WERI-Rb-1 (cell line): ENCODE results near the gene SPTBN2.
A peak's percentile ranks its signal among the peaks of the same experiment; 100 is the strongest.

Experiments used
- DNase-seq: peaks from one replicate; pipeline ENCODE4 v3.0.0-alpha.2; 2020
- H3K27ac ChIP-seq: fragments of 250-450 bp; sonication (Bioruptor Pico); 2 replicates; pipeline ENCODE4 v1.5.1; 2020; ENCODE audit warnings: mild to moderate bottlenecking, moderate library complexity
- H3K27me3 ChIP-seq: fragments of 250-450 bp; sonication (Bioruptor Pico); 2 replicates; pipeline ENCODE4 v1.5.1; 2021; ENCODE audit warnings: mild to moderate bottlenecking, low read depth, moderate library complexity; ENCODE audit not compliant: insufficient read depth, severe bottlenecking
- H3K36me3 ChIP-seq: fragments of 250-450 bp; sonication (Bioruptor Pico); 2 replicates; pipeline ENCODE4 v1.5.1; 2020; ENCODE audit warnings: mild to moderate bottlenecking, moderate library complexity
- H3K4me3 ChIP-seq: 2 replicates; pipeline ENCODE4 v1.5.1; 2011; ENCODE audit warnings: low read depth, mild to moderate bottlenecking, control low read depth, low read length
- H3K9me3 ChIP-seq: fragments of 250-450 bp; sonication (Bioruptor Pico); 2 replicates; pipeline ENCODE4 v1.5.1; 2021; ENCODE audit warnings: mild to moderate bottlenecking, moderate library complexity; ENCODE audit not compliant: severe bottlenecking
- TF ChIP-seq, protein P1 (sequence below): IDR thresholded peaks from 2 replicates; pipeline ENCODE4 v1.5.1; 2011; ENCODE audit warnings: low read depth, mild to moderate bottlenecking, control low read depth, inconsistent platforms, low read length

The SPTBN2 gene

DNA sequence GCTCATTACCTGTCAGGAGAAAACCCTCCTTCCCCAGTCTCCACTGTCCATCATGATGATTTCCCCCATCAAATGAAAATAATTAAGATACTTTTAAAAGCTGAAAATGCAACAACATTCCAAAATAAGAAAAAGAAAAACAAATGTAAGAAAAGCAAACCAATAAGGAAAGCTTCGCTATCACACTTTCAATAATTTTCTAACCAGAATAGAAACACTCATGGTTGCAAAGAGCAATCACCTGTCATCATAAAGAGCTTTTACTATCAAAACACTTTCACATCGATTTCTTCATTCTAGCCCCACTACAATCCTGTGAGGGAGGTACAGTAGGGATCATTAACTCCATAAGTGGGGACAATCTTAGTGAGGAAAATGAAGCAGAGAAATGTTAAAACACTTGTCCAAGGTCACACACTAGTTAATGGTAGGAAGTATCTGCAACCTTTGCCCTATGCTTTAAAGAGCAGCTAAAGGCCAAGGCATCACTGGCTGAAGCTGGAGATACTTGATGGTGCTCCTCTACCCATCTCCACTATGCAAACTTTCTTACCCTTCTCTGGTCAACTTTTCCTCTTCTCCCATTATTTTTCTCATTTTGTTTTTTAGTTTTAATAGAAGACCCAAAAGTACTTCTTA lies 53.9 kb downstream of the SPTBN2 start:
- TF ChIP-seq, protein P1, sequence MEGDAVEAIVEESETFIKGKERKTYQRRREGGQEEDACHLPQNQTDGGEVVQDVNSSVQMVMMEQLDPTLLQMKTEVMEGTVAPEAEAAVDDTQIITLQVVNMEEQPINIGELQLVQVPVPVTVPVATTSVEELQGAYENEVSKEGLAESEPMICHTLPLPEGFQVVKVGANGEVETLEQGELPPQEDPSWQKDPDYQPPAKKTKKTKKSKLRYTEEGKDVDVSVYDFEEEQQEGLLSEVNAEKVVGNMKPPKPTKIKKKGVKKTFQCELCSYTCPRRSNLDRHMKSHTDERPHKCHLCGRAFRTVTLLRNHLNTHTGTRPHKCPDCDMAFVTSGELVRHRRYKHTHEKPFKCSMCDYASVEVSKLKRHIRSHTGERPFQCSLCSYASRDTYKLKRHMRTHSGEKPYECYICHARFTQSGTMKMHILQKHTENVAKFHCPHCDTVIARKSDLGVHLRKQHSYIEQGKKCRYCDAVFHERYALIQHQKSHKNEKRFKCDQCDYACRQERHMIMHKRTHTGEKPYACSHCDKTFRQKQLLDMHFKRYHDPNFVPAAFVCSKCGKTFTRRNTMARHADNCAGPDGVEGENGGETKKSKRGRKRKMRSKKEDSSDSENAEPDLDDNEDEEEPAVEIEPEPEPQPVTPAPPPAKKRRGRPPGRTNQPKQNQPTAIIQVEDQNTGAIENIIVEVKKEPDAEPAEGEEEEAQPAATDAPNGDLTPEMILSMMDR, result no peak

DNA sequence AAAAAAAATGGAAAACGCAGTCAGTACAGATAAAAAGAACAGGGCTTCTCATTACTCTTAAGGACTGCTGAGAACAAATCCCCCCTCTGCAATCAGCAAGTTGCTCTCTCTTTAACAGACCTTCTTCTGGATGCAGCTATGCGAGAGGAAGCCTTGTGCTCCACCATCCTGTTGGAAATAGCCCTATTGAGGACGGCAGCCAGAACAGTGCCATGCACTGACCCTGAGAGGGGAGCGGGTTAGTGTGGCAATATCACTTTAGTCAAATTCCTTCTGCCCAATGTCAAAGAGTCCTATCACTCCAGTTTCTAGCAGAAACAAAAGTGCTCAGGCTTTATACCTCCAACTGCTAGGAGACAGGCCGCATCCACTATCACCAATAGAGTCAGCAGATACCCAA lies 58.2 kb downstream of the SPTBN2 start:
- no peak for DNase-seq
- Histone ChIP-seq H3K9me3 (no peaks in the 10 kb centered on the region), H3K27ac (no peak overlapping the region), H3K4me3 (no peak overlapping the region), H3K36me3 (peaks cover 89% of the 10 kb centered on the region), H3K27me3 (no peaks in the 10 kb centered on the region)
- TF ChIP-seq, protein P1, result no peak

More for the DNA sequence above, 53.9 kb downstream of the SPTBN2 start:
- H3K36me3 ChIP-seq, result peaks cover 65% of the 10 kb centered on the region
- H3K27ac ChIP-seq, result no peak overlapping the region
- no peak overlapping the region for H3K4me3 ChIP-seq
- H3K9me3 ChIP-seq, result no peaks in the 10 kb centered on the region
- no peak for DNase-seq
- no peaks in the 10 kb centered on the region for H3K27me3 ChIP-seq

DNA sequence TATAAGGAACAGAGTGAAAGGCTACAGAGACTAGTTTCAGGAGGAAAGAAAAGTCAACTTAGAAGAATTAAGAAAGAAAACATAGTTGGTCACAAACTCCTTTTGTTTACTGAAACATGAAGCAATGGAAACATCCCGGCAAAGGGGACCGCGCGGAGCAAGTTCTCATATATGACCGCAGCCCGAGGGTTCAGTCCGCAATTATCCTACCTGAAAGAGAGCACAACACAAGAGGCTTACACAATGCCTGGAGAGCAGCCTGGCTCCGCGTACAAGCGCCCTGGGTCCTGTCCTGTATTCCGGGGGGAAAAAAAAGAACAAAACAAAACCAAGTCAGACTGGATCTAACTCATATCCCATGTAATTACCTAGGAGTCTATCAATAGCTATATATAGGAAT lies 63.6 kb downstream of the SPTBN2 start:
- no peak for DNase-seq
- TF ChIP-seq, protein P1, result no peak
- Histone ChIP-seq H3K27ac (no peak overlapping the region), H3K4me3 (no peak overlapping the region), H3K9me3 (no peaks in the 10 kb centered on the region), H3K27me3 (no peaks in the 10 kb centered on the region), H3K36me3 (peaks cover 99% of the 10 kb centered on the region)

DNA sequence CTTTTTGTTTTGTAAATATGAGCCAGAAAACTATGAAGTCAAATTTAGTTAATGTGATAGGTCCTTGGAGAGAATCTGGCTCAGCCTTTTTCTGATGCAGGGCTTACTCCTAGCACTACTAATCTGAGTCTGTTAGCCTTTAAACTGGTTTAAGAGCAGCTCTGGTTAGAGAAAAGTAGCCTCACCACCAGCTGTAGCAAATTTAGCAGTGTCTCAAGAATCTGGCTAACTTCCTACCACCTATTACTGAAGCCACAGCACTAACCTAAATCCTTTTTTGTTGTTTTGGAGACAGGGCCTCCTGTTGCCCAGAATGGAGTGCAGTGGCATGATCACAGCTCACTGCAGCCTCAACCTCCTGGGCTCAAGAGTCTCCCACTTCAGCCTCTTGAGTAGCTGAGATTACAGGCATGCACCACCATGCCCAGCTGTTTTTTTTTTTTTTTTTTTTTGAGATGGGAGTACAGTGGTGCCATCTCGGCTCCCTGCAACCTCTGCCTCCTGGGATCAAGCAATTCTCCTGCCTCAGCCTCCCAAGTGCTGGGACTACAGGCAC lies 65.2 kb downstream of the SPTBN2 start:
- TF ChIP-seq, protein P1, result no peak
- no peaks in the 10 kb centered on the region for H3K9me3 ChIP-seq
- no peaks in the 10 kb centered on the region for H3K27me3 ChIP-seq
- H3K36me3 ChIP-seq, result peaks cover 97% of the 10 kb centered on the region
- H3K4me3 ChIP-seq, result no peak overlapping the region
- DNase-seq, result no peak
- H3K27ac ChIP-seq, result 0 out of 2 replicates have a peak overlapping the region, but pooled peaks have one; percentile 6

DNA sequence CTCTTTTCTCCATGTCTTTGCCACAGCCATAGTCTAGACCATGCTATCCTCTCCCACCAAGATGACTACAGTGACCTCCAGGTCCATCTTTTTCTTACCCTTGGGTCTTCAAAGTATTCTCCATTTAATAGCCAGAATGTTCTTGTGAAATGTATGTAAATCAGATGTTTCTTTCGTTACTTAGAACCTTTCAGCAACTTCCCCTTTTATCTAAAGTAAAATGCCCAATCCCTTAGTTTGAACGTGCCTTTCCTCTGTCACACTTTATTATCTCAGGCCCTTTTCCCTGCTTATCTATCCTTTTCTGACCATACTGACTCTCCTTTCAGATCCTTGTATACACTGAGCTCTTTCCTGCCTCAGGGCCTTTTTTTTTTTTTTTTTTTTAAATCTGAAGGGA lies 69.3 kb downstream of the SPTBN2 start:
- no peak for DNase-seq
- Histone ChIP-seq H3K27ac (no peak overlapping the region), H3K27me3 (no peaks in the 10 kb centered on the region), H3K4me3 (no peak overlapping the region), H3K9me3 (no peaks in the 10 kb centered on the region), H3K36me3 (peaks cover 92% of the 10 kb centered on the region)
- TF ChIP-seq, protein P1, result no peak

DNA sequence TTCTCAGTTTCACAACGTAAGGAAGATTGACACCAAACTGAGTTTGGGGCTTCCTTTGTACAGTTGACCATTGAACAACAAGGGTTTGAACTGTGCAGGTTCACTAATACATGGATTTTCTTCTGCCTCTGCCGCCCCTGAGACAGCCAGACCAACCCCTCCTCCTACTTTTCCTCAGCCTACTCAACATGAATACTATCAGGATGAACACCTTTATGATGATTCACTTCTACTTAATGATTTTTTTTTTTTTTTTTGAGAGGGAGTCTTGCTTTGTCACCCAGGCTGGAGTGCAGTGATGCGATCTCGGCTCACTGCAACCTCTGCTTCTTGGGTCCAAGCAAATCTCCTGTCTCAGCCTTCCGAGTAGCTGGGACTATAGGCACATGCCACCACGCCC lies 75.9 kb downstream of the SPTBN2 start:
- H3K4me3 ChIP-seq, result no peak overlapping the region
- TF ChIP-seq, protein P1, result no peak
- peaks cover 92% of the 10 kb centered on the region for H3K36me3 ChIP-seq
- H3K27me3 ChIP-seq, result no peaks in the 10 kb centered on the region
- no peak for DNase-seq
- H3K9me3 ChIP-seq, result no peaks in the 10 kb centered on the region
- no peak overlapping the region for H3K27ac ChIP-seq
